DND-41 (cell line): ENCODE results near the gene CFLAR.

Experiments used
- ATAC-seq: fragments of 200-7000 bp; cut with Tn5 transposase; 3 replicates; pipeline ENCODE4 v1.9.1; 2021; ENCODE audit warnings: low read depth; ENCODE audit not compliant: insufficient read depth
- DNase-seq: peaks from one replicate; pipeline ENCODE4 v3.0.0-alpha.2; 2020
- H2AFZ ChIP-seq: 2 replicates; pipeline ENCODE4 v1.6.0; 2012; ENCODE audit warnings: low read depth, low read length
- H3K27ac ChIP-seq: 2 replicates; pipeline ENCODE4 v1.5.1; 2012; ENCODE audit warnings: low read length, inconsistent platforms
- H3K27me3 ChIP-seq: fragments of 200-600 bp; sonication (generic); 2 replicates; pipeline ENCODE4 v1.6.0; 2012; ENCODE audit warnings: low read length, mild to moderate bottlenecking, inconsistent platforms; ENCODE audit not compliant: insufficient read depth, poor library complexity
- H3K36me3 ChIP-seq: 2 replicates; pipeline ENCODE4 v1.5.1; 2012; ENCODE audit warnings: low read length, inconsistent platforms; ENCODE audit not compliant: insufficient read depth
- H3K4me1 ChIP-seq: 2 replicates; pipeline ENCODE4 v1.5.1; 2012; ENCODE audit warnings: mild to moderate bottlenecking, low read length; ENCODE audit not compliant: insufficient read depth
- H3K4me2 ChIP-seq: 2 replicates; pipeline ENCODE4 v1.6.0; 2012; ENCODE audit warnings: mild to moderate bottlenecking, moderate library complexity, low read length, inconsistent platforms; ENCODE audit not compliant: insufficient read depth
- H3K4me3 ChIP-seq, 2 experiments: fragments of 200-600 bp in 1 of 2; shearing (Covaris generic) in 1 of 2; 2 replicates each; pipeline ENCODE4 v1.5.1; 2012 to 2016; ENCODE audit warnings: inconsistent platforms in 2 of 2, low read length in 2 of 2, mild to moderate bottlenecking in 2 of 2, low read depth in 1 of 2, moderate library complexity in 1 of 2
- H3K79me2 ChIP-seq: 2 replicates; pipeline ENCODE4 v1.6.0; 2012; ENCODE audit warnings: low read length, inconsistent platforms; ENCODE audit not compliant: insufficient read depth
- H3K9ac ChIP-seq: 2 replicates; pipeline ENCODE4 v1.6.0; 2012; ENCODE audit warnings: low read depth, mild to moderate bottlenecking, inconsistent platforms, low read length, moderate library complexity
- H3K9me3 ChIP-seq: 2 replicates; pipeline ENCODE4 v1.5.1; 2012; ENCODE audit warnings: low read length, moderate library complexity, mild to moderate bottlenecking, inconsistent platforms; ENCODE audit not compliant: insufficient read depth, severe bottlenecking
- H4K20me1 ChIP-seq: 2 replicates; pipeline ENCODE4 v1.6.0; 2012; ENCODE audit warnings: low read length; ENCODE audit not compliant: insufficient read depth
- CTCF ChIP-seq: IDR thresholded peaks from 2 replicates; pipeline ENCODE4 v1.5.1; 2012; ENCODE audit warnings: borderline replicate concordance, low read length, moderate library complexity, mild to moderate bottlenecking; ENCODE audit not compliant: poor library complexity, severe bottlenecking; ENCODE audit errors: extremely low read depth
- EZH2 ChIP-seq: IDR thresholded peaks from 3 replicates; pipeline ENCODE4 v1.6.1; 2012; ENCODE audit warnings: borderline replicate concordance, low read depth, mild to moderate bottlenecking, moderate library complexity, low read length, inconsistent platforms; ENCODE audit not compliant: severe bottlenecking

Gene CFLAR

GRCh38 chr2:201215963-201216362, 100.0 kb downstream of the CFLAR start:
- Histone ChIP-seq H2AFZ (no peak overlapping the region), H3K9ac (no peak overlapping the region), H3K4me3 (no peak overlapping the region), H3K27ac (no peak overlapping the region), H3K79me2 (no peaks in the 10 kb centered on the region), H3K4me1 (peaks cover 17% of the 10 kb centered on the region; the same call in 1 of the 2 replicates), H3K9me3 (no peaks in the 10 kb centered on the region), H3K27me3 (no peaks in the 10 kb centered on the region), H4K20me1 (no peaks in the 10 kb centered on the region), H3K4me2 (no peak overlapping the region), H3K36me3 (peaks cover 16% of the 10 kb centered on the region)
- DNase-seq = no peak
- no peak for ATAC-seq
- no peak for TF ChIP-seq CTCF
- TF ChIP-seq EZH2 = no peak

- no peak for ATAC-seq
- Histone ChIP-seq H3K36me3 (peaks cover 16% of the 10 kb centered on the region), H3K4me2 (no peak overlapping the region), H3K79me2 (no peaks in the 10 kb centered on the region), H3K4me1 (peaks cover 17% of the 10 kb centered on the region; the same call in 1 of the 2 replicates), H3K27me3 (no peaks in the 10 kb centered on the region), H3K9ac (no peak overlapping the region), H4K20me1 (no peaks in the 10 kb centered on the region), H2AFZ (no peak overlapping the region), H3K27ac (no peak overlapping the region), H3K4me3 (no peak overlapping the region), H3K9me3 (no peaks in the 10 kb centered on the region)
- TF ChIP-seq EZH2 (no peak), CTCF (no peak)
- DNase-seq = no peak
Observed at GRCh38 chr2:201216918-201217317, 101.0 kb downstream of the CFLAR start.

GRCh38 chr2:201218780-201219179, 102.8 kb downstream of the CFLAR start:
- no peak overlapping the region for H2AFZ ChIP-seq
- no peak for ATAC-seq

More at GRCh38 chr2:201218780-201219179, 102.8 kb downstream of the CFLAR start:
- no peaks in the 10 kb centered on the region for H3K9me3 ChIP-seq
- H3K79me2 ChIP-seq = no peaks in the 10 kb centered on the region
- no peaks in the 10 kb centered on the region for H3K27me3 ChIP-seq
- no peak for TF ChIP-seq EZH2
- no peak for TF ChIP-seq CTCF
- H3K4me2 ChIP-seq = no peak overlapping the region
- no peaks in the 10 kb centered on the region for H4K20me1 ChIP-seq
- no peak overlapping the region for H3K4me3 ChIP-seq
- peaks cover 22% of the 10 kb centered on the region for H3K4me1 ChIP-seq
- DNase-seq = no peak
- peaks cover 16% of the 10 kb centered on the region for H3K36me3 ChIP-seq
- H3K27ac ChIP-seq = no peak overlapping the region
- H3K9ac ChIP-seq = no peak overlapping the region
